ENCODE data around the gene TSGA10IP. TPM values are rescaled to one million over a fixed set of nuclear protein-coding genes. Genes with fewer than 3 reads are reported as not detected.

Gene TSGA10IP
- total RNA-seq, 1 donor from 2014 or later = not detected

DNA sequence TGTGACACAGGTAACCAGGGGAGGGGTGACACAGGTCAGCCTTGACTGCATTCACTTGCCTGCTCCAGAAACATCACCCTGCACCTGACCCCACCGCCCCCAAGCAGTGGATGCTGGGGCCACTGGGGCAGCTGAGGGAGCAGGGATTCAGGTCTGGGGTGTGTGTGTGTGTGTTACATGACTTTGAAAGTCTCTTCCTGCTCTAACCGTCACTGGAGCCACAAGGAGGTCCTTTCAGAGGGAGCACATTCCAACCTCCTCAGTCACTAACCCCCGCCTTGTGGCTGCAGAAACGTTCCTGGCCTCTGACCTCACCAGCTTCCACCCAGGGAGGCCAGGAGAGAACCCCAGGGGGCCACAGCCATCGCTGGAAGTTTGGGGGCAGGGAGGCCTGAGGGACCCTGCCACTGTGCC lies 42.2 kb upstream of the TSGA10IP start:
- no peaks in the 10 kb centered on the region for H3K9me3 Mint-ChIP-seq (ENCODE audit: unreplicated experiment)
- H3K27me3 Mint-ChIP-seq (ENCODE audit: unreplicated experiment) = peaks cover 18% of the 10 kb centered on the region
- no peak for DNase-seq (ENCODE audit: low spot score)
- H3K4me3 Mint-ChIP-seq (ENCODE audit: unreplicated experiment) = no peak overlapping the region
- no peaks in the 10 kb centered on the region for H3K36me3 Mint-ChIP-seq (ENCODE audit: low read depth, unreplicated experiment)
- H3K27ac Mint-ChIP-seq (ENCODE audit: unreplicated experiment) = no peak overlapping the region
- no peak for TF ChIP-seq CTCF (IDR thresholded peaks at IDR 0.05; ENCODE audit: unreplicated experiment)
- H3K4me1 Mint-ChIP-seq (ENCODE audit: unreplicated experiment) = peaks cover 3% of the 10 kb centered on the region

GRCh38 chr11:65903715-65904114 lies 41.6 kb upstream of the TSGA10IP start:
- no peak for DNase-seq (ENCODE audit: low spot score)
- Mint-ChIP-seq H3K27ac (ENCODE audit: unreplicated experiment) (no peak overlapping the region), H3K27me3 (ENCODE audit: unreplicated experiment) (peaks cover 16% of the 10 kb centered on the region)

GRCh38 chr11:65906602-65907001 lies 38.7 kb upstream of the TSGA10IP start:
- no peak for DNase-seq (ENCODE audit: low spot score)
- Mint-ChIP-seq H3K27me3 (ENCODE audit: unreplicated experiment) (peaks cover 11% of the 10 kb centered on the region), H3K9me3 (ENCODE audit: unreplicated experiment) (no peaks in the 10 kb centered on the region), H3K4me1 (ENCODE audit: unreplicated experiment) (no peaks in the 10 kb centered on the region), H3K4me3 (ENCODE audit: unreplicated experiment) (no peak overlapping the region), H3K36me3 (ENCODE audit: low read depth, unreplicated experiment) (no peaks in the 10 kb centered on the region), H3K27ac (ENCODE audit: unreplicated experiment) (no peak overlapping the region)
- no peak for TF ChIP-seq CTCF (IDR thresholded peaks at IDR 0.05; ENCODE audit: unreplicated experiment)

More at GRCh38 chr11:65903715-65904114, 41.6 kb upstream of the TSGA10IP start:
- Mint-ChIP-seq H3K4me1 (ENCODE audit: unreplicated experiment) (peaks cover 2% of the 10 kb centered on the region), H3K4me3 (ENCODE audit: unreplicated experiment) (no peak overlapping the region), H3K36me3 (ENCODE audit: low read depth, unreplicated experiment) (no peaks in the 10 kb centered on the region), H3K9me3 (ENCODE audit: unreplicated experiment) (no peaks in the 10 kb centered on the region)
- TF ChIP-seq CTCF (IDR thresholded peaks at IDR 0.05; ENCODE audit: unreplicated experiment) = no peak

- Mint-ChIP-seq H3K4me1 (ENCODE audit: unreplicated experiment) (no peaks in the 10 kb centered on the region), H3K9me3 (ENCODE audit: unreplicated experiment) (no peaks in the 10 kb centered on the region), H3K27ac (ENCODE audit: unreplicated experiment) (no peak overlapping the region), H3K27me3 (ENCODE audit: unreplicated experiment) (peaks cover 4% of the 10 kb centered on the region), H3K36me3 (ENCODE audit: low read depth, unreplicated experiment) (no peaks in the 10 kb centered on the region), H3K4me3 (ENCODE audit: unreplicated experiment) (no peak overlapping the region)
- TF ChIP-seq CTCF (IDR thresholded peaks at IDR 0.05; ENCODE audit: unreplicated experiment) = no peak
- no peak for DNase-seq (ENCODE audit: low spot score)
Observed at GRCh38 chr11:65907878-65908277, 37.4 kb upstream of the TSGA10IP start.

- H3K4me3 Mint-ChIP-seq (ENCODE audit: unreplicated experiment) = no peak overlapping the region
- no peak for TF ChIP-seq CTCF (IDR thresholded peaks at IDR 0.05; ENCODE audit: unreplicated experiment)
Observed at GRCh38 chr11:65911682-65912568, 33.4 kb upstream of the TSGA10IP start.

More at GRCh38 chr11:65911682-65912568, 33.4 kb upstream of the TSGA10IP start:
- Mint-ChIP-seq H3K4me1 (ENCODE audit: unreplicated experiment) (peaks cover 9% of the 10 kb centered on the region), H3K9me3 (ENCODE audit: unreplicated experiment) (no peaks in the 10 kb centered on the region), H3K36me3 (ENCODE audit: low read depth, unreplicated experiment) (peaks cover 5% of the 10 kb centered on the region), H3K27me3 (ENCODE audit: unreplicated experiment) (peaks cover 4% of the 10 kb centered on the region), H3K27ac (ENCODE audit: unreplicated experiment) (no peak overlapping the region)
- DNase-seq (ENCODE audit: low spot score) = no peak

Data from endothelial cell (in vitro differentiated cells).